Mononuclear cell (primary cell): ENCODE results near the gene ATP5MG. TPM values are rescaled to one million over a fixed set of nuclear protein-coding genes. Genes with fewer than 3 reads are reported as not detected.

Experiments used
- H3K27me3 ChIP-seq: 2 replicates; pipeline ENCODE4 v1.6.0; 2011; ENCODE audit warnings: low read length, control low read depth; ENCODE audit not compliant: insufficient read depth
- H3K4me1 ChIP-seq: 2 replicates; pipeline ENCODE4 v1.5.1; 2011; ENCODE audit warnings: mild to moderate bottlenecking, low read length, control low read depth; ENCODE audit not compliant: insufficient read depth
- H3K4me3 ChIP-seq: 2 replicates; pipeline ENCODE4 v1.5.1; 2011; ENCODE audit warnings: mild to moderate bottlenecking, low read length, moderate library complexity
- H3K9me3 ChIP-seq: 2 replicates; pipeline ENCODE4 v1.5.1; 2011; ENCODE audit warnings: low read depth, mild to moderate bottlenecking, control low read depth, low read length
- total RNA-seq: library from RNA; depleted of rRNA; stranded (reverse); fragments of >200 nt; gene quantifications from one replicate; pipeline ENCODE4 v1.2.3, GENCODE V29; 2012

Gene ATP5MG
- total RNA-seq, 1 donor: 50.8 TPM

- no peaks in the 10 kb centered on the region for H3K27me3 ChIP-seq
- H3K4me1 ChIP-seq: peaks cover 11% of the 10 kb centered on the region
- H3K9me3 ChIP-seq: no peaks in the 10 kb centered on the region
- no peak overlapping the region for H3K4me3 ChIP-seq
Observed at GRCh38 chr11:118447423-118447822, 46.0 kb downstream of the ATP5MG start.

GRCh38 chr11:118448294-118448693 lies 46.9 kb downstream of the ATP5MG start:
- no peaks in the 10 kb centered on the region for H3K9me3 ChIP-seq
- peaks cover 5% of the 10 kb centered on the region for H3K4me1 ChIP-seq
- no peak overlapping the region for H3K4me3 ChIP-seq
- H3K27me3 ChIP-seq: no peaks in the 10 kb centered on the region

GRCh38 chr11:118449316-118449918 lies 48.0 kb downstream of the ATP5MG start:
- Histone ChIP-seq H3K4me3 (no peak overlapping the region), H3K27me3 (no peaks in the 10 kb centered on the region), H3K9me3 (no peaks in the 10 kb centered on the region), H3K4me1 (peaks cover 6% of the 10 kb centered on the region)

GRCh38 chr11:118450451-118450850 lies 49.0 kb downstream of the ATP5MG start:
- Histone ChIP-seq H3K4me1 (peaks cover 3% of the 10 kb centered on the region), H3K27me3 (no peaks in the 10 kb centered on the region), H3K9me3 (no peaks in the 10 kb centered on the region), H3K4me3 (no peak overlapping the region)

Other genes with a start within 250 kb of the ATP5MG start
- gene SCN4B, start 248.8 kb upstream of the ATP5MG start, total RNA-seq: 0.10 TPM
- not detected for gene SCN2B, start 225.0 kb upstream of the ATP5MG start, total RNA-seq
- gene JAML, start 176.6 kb upstream of the ATP5MG start, total RNA-seq: 90.4 TPM
- gene MPZL3, start 149.2 kb upstream of the ATP5MG start, total RNA-seq: 16.7 TPM
- gene MPZL2, start 137.3 kb upstream of the ATP5MG start, total RNA-seq: 1.5 TPM
- gene CD3E, start 96.9 kb upstream of the ATP5MG start, total RNA-seq: 136 TPM
- gene CD3D, start 58.9 kb upstream of the ATP5MG start, total RNA-seq: 122 TPM
- 49.7 TPM for gene CD3G, start 57.3 kb upstream of the ATP5MG start, total RNA-seq
- gene UBE4A, start 42.0 kb upstream of the ATP5MG start, total RNA-seq: 50.5 TPM
- 126 TPM for gene KMT2A, start 34.9 kb downstream of the ATP5MG start, total RNA-seq
- gene TTC36, start 125.9 kb downstream of the ATP5MG start, total RNA-seq: not detected
- 8.9 TPM for gene TMEM25, start 129.6 kb downstream of the ATP5MG start, total RNA-seq
- gene IFT46, start 164.3 kb downstream of the ATP5MG start, total RNA-seq: 10.1 TPM
- 109 TPM for gene ARCN1, start 170.8 kb downstream of the ATP5MG start, total RNA-seq
- gene PHLDB1, start 206.0 kb downstream of the ATP5MG start, total RNA-seq: 0.63 TPM